Measurements from ENCODE around the gene CD109.

Gene CD109

GRCh38 chr6:73797861-73798260 is 101.9 kb downstream of the CD109 start:
- no peak overlapping the region for H3K4me3 ChIP-seq (ENCODE audit: low read depth in 1 of 2, low read length in 1 of 2)
- H3K4me1 ChIP-seq (ENCODE audit: control insufficient read depth in 1 of 2, insufficient read depth in 1 of 2, low read depth in 1 of 2, low read length in 1 of 2), result no peaks in the 10 kb centered on the region
- H3K9me3 ChIP-seq, result no peaks in the 10 kb centered on the region
- TF ChIP-seq CTCF (IDR thresholded peaks at IDR 0.05), result no peak
- no peaks in the 10 kb centered on the region for H3K27me3 ChIP-seq
- no peak overlapping the region for H3K27ac ChIP-seq
- no peaks in the 10 kb centered on the region for H3K36me3 ChIP-seq

GRCh38 chr6:73798592-73798991 is 102.6 kb downstream of the CD109 start:
- H3K4me3 ChIP-seq (ENCODE audit: low read depth in 1 of 2, low read length in 1 of 2), result no peak overlapping the region
- no peak for TF ChIP-seq CTCF (IDR thresholded peaks at IDR 0.05)
- no peak overlapping the region for H3K27ac ChIP-seq
- H3K9me3 ChIP-seq, result no peaks in the 10 kb centered on the region
- H3K4me1 ChIP-seq (ENCODE audit: control insufficient read depth in 1 of 2, insufficient read depth in 1 of 2, low read depth in 1 of 2, low read length in 1 of 2), result no peaks in the 10 kb centered on the region
- H3K27me3 ChIP-seq, result no peaks in the 10 kb centered on the region
- H3K36me3 ChIP-seq, result no peaks in the 10 kb centered on the region

- no peaks in the 10 kb centered on the region for H3K27me3 ChIP-seq
- no peaks in the 10 kb centered on the region for H3K36me3 ChIP-seq
- H3K4me1 ChIP-seq (ENCODE audit: control insufficient read depth in 1 of 2, insufficient read depth in 1 of 2, low read depth in 1 of 2, low read length in 1 of 2), result no peaks in the 10 kb centered on the region
- no peaks in the 10 kb centered on the region for H3K9me3 ChIP-seq
- no peak overlapping the region for H3K27ac ChIP-seq
- H3K4me3 ChIP-seq (ENCODE audit: low read depth in 1 of 2, low read length in 1 of 2), result no peak overlapping the region
- TF ChIP-seq CTCF (IDR thresholded peaks at IDR 0.05), result no peak
Measured at GRCh38 chr6:73800997-73801396, 105.0 kb downstream of the CD109 start.

GRCh38 chr6:73801652-73802268 is 105.8 kb downstream of the CD109 start:
- Histone ChIP-seq H3K4me1 (ENCODE audit: control insufficient read depth in 1 of 2, insufficient read depth in 1 of 2, low read depth in 1 of 2, low read length in 1 of 2) (no peaks in the 10 kb centered on the region), H3K9me3 (no peaks in the 10 kb centered on the region), H3K4me3 (ENCODE audit: low read depth in 1 of 2, low read length in 1 of 2) (no peak overlapping the region), H3K27me3 (no peaks in the 10 kb centered on the region), H3K27ac (no peak overlapping the region), H3K36me3 (no peaks in the 10 kb centered on the region)
- TF ChIP-seq CTCF (IDR thresholded peaks at IDR 0.05), result no peak

GRCh38 chr6:73802366-73802765 is 106.4 kb downstream of the CD109 start:
- no peak overlapping the region for H3K27ac ChIP-seq
- H3K27me3 ChIP-seq, result no peaks in the 10 kb centered on the region
- no peak overlapping the region for H3K4me3 ChIP-seq (ENCODE audit: low read depth in 1 of 2, low read length in 1 of 2)
- no peaks in the 10 kb centered on the region for H3K36me3 ChIP-seq
- TF ChIP-seq CTCF (IDR thresholded peaks at IDR 0.05), result no peak
- no peaks in the 10 kb centered on the region for H3K9me3 ChIP-seq
- H3K4me1 ChIP-seq (ENCODE audit: control insufficient read depth in 1 of 2, insufficient read depth in 1 of 2, low read depth in 1 of 2, low read length in 1 of 2), result no peaks in the 10 kb centered on the region
